ENCODE data around the gene SCARF1.

Gene SCARF1

GRCh38 chr17:1627982-1628855 lies 17.3 kb downstream of the SCARF1 start, which contains the start of gene SLC43A2:
SLC43A2 (minus strand) TSS chr17:1628834; CDS start chr17:1627874, 960 bp downstream.
- peak; percentile 70 for DNase-seq (ENCODE audit: low read depth)

- DNase-seq (ENCODE audit: low read depth), result no peak
Measured at GRCh38 chr17:1627182-1627981, 18.1 kb downstream of the SCARF1 start.

- DNase-seq (ENCODE audit: low read depth), result no peak
Measured at GRCh38 chr17:1626333-1626732, 19.2 kb downstream of the SCARF1 start.

GRCh38 chr17:1625581-1625980 lies 20.0 kb downstream of the SCARF1 start:
- no peak for DNase-seq (ENCODE audit: low read depth)

- DNase-seq (ENCODE audit: low read depth), result no peak
Measured at GRCh38 chr17:1625053-1625452, 20.5 kb downstream of the SCARF1 start.

GRCh38 chr17:1624650-1625049 lies 20.9 kb downstream of the SCARF1 start:
- DNase-seq (ENCODE audit: low read depth), result no peak

- no peak for DNase-seq (ENCODE audit: low read depth)
Measured at GRCh38 chr17:1623057-1623630, 22.4 kb downstream of the SCARF1 start.

GRCh38 chr17:1621273-1621954 lies 24.1 kb downstream of the SCARF1 start:
- DNase-seq (ENCODE audit: low read depth), result no peak

- no peak for DNase-seq (ENCODE audit: low read depth)
Measured at GRCh38 chr17:1620486-1620885, 25.0 kb downstream of the SCARF1 start.

GRCh38 chr17:1617620-1618174 lies 27.8 kb downstream of the SCARF1 start:
- DNase-seq (ENCODE audit: low read depth), result no peak

GRCh38 chr17:1616101-1616500 lies 29.4 kb downstream of the SCARF1 start:
- DNase-seq (ENCODE audit: low read depth), result no peak

GRCh38 chr17:1612400-1612799 lies 33.1 kb downstream of the SCARF1 start:
- no peak for DNase-seq (ENCODE audit: low read depth)

GRCh38 chr17:1611715-1612114 lies 33.8 kb downstream of the SCARF1 start:
- DNase-seq (ENCODE audit: low read depth), result no peak

- DNase-seq (ENCODE audit: low read depth), result no peak
Measured at GRCh38 chr17:1608676-1609075, 36.9 kb downstream of the SCARF1 start.

GRCh38 chr17:1607971-1608320 lies 37.6 kb downstream of the SCARF1 start:
- no peak for DNase-seq (ENCODE audit: low read depth)

GRCh38 chr17:1606352-1606985 lies 39.1 kb downstream of the SCARF1 start:
- no peak for DNase-seq (ENCODE audit: low read depth)

- no peak for DNase-seq (ENCODE audit: low read depth)
Measured at GRCh38 chr17:1605681-1606351, 39.7 kb downstream of the SCARF1 start.

- DNase-seq (ENCODE audit: low read depth), result no peak
Measured at GRCh38 chr17:1604831-1605528, 40.6 kb downstream of the SCARF1 start.

GRCh38 chr17:1601571-1601970 lies 44.0 kb downstream of the SCARF1 start:
- no peak for DNase-seq (ENCODE audit: low read depth)

GRCh38 chr17:1598399-1599095 lies 47.0 kb downstream of the SCARF1 start:
- DNase-seq (ENCODE audit: low read depth), result no peak

All from activated T-cell treated with anti-CD3 and anti-CD28 coated beads for 24 hours (primary cell).